Right lung (tissue), 5 donors: ENCODE data around the gene FAM210A. TPM values are rescaled to one million over a fixed set of nuclear protein-coding genes. Genes with fewer than 3 reads are reported as not detected.

ENCODE experiments used
- DNase-seq, 2 donors: peaks; one replicate each; pipeline ENCODE4 v3.0.0-alpha.2; 2013
- polyA plus RNA-seq, 5 donors: library from polyadenylated mRNA; unstranded; fragments of 120-200 nt; gene quantifications; one replicate each; pipeline versions ENCODE4 v1.2.1 to v1.2.3, GENCODE V29; 2013; ENCODE audit warnings: inconsistent platforms in 1 of 5, low replicate concordance in 1 of 5; ENCODE audit not compliant: insufficient read length in 5 of 5, insufficient read depth in 1 of 5

FAM210A gene
- polyA plus RNA-seq, 5 donors = 14.6 to 17.6 (median 16.5) TPM

- DNase-seq = no peak
These were observed 101.7 kb downstream of the FAM210A start for GRCh38 chr18:13624563-13625237.

- no peak for DNase-seq
These were observed 102.5 kb downstream of the FAM210A start for GRCh38 chr18:13623871-13624270.

- DNase-seq = no peak
These were observed 103.0 kb downstream of the FAM210A start for GRCh38 chr18:13623348-13623747.

- no peak for DNase-seq
These were observed 103.6 kb downstream of the FAM210A start for GRCh38 chr18:13622751-13623150.

GRCh38 chr18:13621886-13622619 is 104.3 kb downstream of the FAM210A start:
- no peak for DNase-seq

GRCh38 chr18:13621446-13621849 is 104.9 kb downstream of the FAM210A start:
- no peak for DNase-seq

GRCh38 chr18:13620818-13621445 is 105.4 kb downstream of the FAM210A start:
- DNase-seq = no peak

- DNase-seq = no peak
These were observed 106.1 kb downstream of the FAM210A start for GRCh38 chr18:13620206-13620672.

- DNase-seq = no peak
These were observed 106.7 kb downstream of the FAM210A start for GRCh38 chr18:13619505-13620205.

GRCh38 chr18:13618760-13619438 is 107.5 kb downstream of the FAM210A start:
- no peak for DNase-seq

GRCh38 chr18:13617826-13618515 is 108.4 kb downstream of the FAM210A start:
- DNase-seq = no peak

- no peak for DNase-seq
These were observed 109.8 kb downstream of the FAM210A start for GRCh38 chr18:13616525-13617035.

GRCh38 chr18:13616041-13616440 is 110.3 kb downstream of the FAM210A start:
- DNase-seq = no peak

- no peak for DNase-seq
These were observed 110.9 kb downstream of the FAM210A start for GRCh38 chr18:13615432-13615861.

- DNase-seq = no peak
These were observed 111.6 kb downstream of the FAM210A start for GRCh38 chr18:13614641-13615288.

- DNase-seq = no peak
These were observed 112.5 kb downstream of the FAM210A start for GRCh38 chr18:13613591-13614501.
